NCI-H524 treated with DMSO at 0.1 percent for 48 hours (cell line): ENCODE measurements around the gene VWC2L.

Source experiments
- DNase-seq: peaks from one replicate; lab custom pipeline; 2025; lab: John Stamatoyannopoulos, UW

Gene VWC2L

GRCh38 chr2:214542295-214542694 is 131.4 kb downstream of the VWC2L start:
- peak; percentile 13 for DNase-seq

- no peak for DNase-seq
Measured at GRCh38 chr2:214542866-214543265, 132.0 kb downstream of the VWC2L start.

- DNase-seq = no peak
Measured at GRCh38 chr2:214543386-214543955, 132.6 kb downstream of the VWC2L start.

DNA sequence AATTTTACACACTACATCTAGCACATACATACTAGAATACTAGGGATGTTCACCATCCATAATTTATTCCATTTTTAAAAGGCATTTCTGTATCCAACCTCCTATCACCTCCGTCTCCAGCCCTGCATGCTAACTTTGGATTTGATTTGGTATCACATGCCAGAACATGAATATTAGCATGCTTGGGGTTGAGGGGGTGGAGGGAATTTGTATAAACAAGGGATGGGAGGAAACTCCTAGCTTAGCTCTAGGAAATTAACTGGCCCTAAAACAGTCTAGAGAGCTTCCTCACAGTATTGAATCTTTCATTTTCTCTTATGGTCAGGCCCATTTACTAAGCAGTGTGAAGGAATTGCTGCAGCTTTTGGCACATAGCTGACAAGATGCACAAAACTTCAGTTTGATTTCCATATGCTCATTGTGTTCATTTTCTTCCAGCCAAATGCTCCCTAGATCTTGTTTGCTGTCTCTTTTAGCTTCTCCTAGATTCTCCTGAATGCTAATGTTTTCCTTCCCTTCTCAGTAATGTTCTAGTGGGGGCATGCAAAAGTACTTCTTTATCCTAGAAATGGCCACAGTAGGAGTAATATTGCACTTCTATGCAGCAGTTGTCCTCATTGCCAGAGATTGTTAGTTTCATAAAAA is 135.2 kb downstream of the VWC2L start:
- no peak for DNase-seq

GRCh38 chr2:214547931-214548330 is 137.1 kb downstream of the VWC2L start:
- DNase-seq = no peak

DNA sequence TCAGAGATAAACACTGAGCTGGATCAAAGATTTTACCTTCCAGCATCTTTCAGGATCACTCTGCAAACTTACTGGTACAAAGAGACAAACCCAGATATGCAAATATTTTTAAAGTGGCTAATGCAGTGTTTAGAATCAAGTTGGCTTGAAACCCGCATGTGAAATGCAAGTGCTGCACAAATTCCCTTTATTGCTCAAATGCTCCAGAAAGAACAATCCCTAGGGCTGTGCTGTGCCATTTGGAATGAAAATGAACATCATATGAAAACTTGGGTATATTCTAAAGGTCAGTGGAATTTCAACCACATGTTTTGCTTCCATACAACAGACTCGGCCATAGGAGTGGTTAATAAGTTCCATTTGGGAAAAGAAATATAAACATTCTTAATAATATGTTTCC is 139.1 kb downstream of the VWC2L start:
- DNase-seq = no peak

DNA sequence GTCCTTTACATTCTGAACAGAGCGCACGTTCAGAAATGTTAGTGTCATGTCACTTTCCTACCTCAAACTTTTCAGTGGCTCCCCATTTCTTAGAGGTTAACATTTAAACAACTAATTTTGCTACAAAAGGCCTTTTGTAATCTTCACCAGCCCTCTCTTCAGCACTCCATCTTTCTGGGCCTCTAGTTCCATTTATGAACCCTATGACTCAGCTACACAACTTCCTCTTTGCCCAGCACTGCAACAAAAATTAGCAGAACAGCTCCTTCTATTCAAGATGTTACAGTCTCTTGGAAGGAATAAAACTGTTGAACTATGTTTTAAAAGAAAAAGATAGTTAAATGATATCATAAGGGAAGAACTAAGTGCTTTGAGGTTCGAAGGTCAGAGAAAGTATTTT is 139.9 kb downstream of the VWC2L start:
- no peak for DNase-seq

- DNase-seq = no peak
Measured at GRCh38 chr2:214557884-214558283, 147.0 kb downstream of the VWC2L start.

GRCh38 chr2:214558341-214558740 is 147.5 kb downstream of the VWC2L start:
- no peak for DNase-seq

- no peak for DNase-seq
Measured at GRCh38 chr2:214560176-214560575, 149.3 kb downstream of the VWC2L start.

DNA sequence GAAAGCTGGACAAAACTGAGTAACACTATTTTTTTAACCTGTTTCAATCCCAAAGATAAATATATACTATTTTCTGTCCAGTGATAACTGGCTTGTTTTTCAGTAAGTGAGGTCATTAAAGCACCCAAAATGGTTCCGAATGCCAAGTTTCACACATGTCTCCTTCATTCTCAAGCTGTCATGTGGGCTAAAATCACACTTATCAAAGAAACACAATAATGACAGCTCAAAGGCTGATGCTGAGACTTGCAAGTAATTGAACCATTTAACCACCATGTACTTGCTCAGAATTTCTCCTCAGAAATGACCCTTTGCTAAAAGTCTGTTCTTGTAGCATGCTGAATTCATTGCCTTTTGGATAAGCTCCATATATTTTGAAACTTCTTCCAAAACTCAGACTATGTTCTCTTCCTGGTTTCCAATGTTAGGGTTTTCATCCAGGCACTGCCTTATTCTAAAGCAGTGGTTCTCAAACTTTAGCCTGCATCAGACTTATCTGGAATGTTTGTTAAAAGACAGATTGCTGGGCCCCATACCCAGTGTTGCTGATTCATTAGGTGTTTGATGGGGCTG is 149.8 kb downstream of the VWC2L start:
- DNase-seq = no peak

- no peak for DNase-seq
Measured at GRCh38 chr2:214565246-214565645, 154.4 kb downstream of the VWC2L start.

- no peak for DNase-seq
Measured at GRCh38 chr2:214566457-214566856, 155.6 kb downstream of the VWC2L start.

DNA sequence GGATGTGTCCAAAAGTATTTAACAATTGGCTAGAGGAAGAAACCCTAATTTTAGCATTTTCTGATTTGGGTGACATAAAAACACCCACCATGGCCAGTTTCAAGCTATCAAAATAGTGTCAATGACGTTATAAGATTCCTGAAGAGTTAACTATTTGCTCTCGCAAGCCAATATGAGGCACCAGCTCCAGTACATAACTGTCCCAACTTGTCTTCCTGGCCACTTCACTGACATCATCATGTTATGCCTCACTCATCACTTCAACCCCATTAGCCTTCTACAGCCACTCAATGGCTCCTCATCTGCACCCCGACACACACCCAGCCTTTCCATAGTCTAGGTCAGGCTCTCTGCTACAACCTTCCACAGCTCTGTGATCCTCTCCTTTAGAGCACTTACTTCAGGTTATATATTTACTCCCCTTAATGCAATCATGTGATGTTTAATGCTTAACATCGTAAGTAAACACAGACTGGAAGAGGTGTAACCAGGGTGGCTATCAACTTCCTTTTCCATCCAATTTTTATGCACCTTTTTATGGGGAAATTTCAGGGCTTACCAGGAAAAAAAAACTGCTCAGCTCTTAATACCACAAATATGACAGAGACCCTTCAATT is 158.7 kb downstream of the VWC2L start:
- DNase-seq = no peak

DNA sequence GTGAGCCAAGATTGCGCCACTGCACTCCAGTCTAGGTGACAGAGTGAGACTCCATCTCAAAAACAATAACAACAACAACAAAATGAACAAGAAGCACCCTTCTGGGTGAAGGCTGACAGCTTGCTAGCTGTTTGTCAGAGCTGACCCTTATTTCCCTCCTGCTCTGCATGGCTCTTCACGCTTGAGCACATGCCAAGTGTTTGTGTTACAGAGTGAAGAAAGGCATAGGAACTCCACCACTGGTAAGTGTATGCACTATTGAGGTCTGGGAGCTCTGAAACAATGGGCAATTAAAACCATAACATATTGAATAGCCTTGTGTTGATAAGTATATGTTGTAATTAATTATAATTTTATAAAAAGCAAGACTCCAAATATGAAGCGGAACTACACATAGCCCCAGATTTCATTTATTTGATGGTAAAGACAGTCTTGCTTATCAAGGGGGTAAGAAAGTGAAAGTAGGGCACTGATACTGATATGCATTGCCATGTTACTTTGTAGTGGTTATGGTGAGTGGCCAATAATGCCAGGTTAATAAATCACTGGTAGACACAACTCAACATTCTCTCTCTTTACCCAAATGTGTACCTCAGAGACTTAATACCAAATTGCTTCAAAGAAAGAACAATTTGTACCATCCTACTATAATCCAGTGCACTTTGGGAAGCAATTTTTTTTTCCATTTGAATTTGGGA is 163.4 kb downstream of the VWC2L start:
- no peak for DNase-seq

DNA sequence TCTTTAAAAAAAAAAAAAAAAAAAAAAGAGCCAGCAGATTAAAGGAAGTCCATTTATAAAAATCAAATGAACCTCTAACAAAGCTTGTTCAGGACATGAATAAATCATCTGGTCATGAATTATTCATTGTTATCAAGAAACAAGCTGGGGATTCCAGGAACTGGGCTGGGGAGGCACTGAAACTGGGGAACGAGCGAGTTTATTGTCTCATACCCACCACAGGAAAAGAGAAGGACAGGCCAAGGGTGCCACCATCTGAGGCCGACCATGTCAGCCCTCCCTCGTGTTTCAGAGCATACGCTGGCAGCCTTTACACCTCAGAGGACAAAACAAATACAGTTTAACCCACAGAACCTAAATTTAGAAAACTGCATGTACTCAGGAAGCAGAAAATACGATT is 164.2 kb downstream of the VWC2L start:
- no peak for DNase-seq

GRCh38 chr2:214575465-214575864 is 164.6 kb downstream of the VWC2L start:
- DNase-seq = no peak

DNA sequence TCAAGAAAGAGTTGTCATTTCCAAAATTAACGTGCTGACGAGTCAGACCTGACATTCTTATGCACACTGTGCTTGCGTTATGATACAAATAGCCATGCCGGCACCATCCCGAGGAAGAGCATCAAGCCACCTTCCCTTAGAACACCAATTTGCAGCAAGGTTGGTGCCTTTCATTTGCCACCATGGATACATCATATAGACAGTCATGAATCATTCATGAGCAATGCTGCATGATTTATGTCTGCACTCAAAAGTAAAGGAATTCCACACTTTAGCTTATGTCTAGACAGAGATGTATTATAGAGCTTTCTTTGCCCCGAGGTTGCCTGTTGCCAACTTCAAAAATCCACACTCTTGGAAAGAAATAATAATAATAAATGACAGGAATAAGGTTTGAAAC is 166.9 kb downstream of the VWC2L start:
- DNase-seq = no peak

DNA sequence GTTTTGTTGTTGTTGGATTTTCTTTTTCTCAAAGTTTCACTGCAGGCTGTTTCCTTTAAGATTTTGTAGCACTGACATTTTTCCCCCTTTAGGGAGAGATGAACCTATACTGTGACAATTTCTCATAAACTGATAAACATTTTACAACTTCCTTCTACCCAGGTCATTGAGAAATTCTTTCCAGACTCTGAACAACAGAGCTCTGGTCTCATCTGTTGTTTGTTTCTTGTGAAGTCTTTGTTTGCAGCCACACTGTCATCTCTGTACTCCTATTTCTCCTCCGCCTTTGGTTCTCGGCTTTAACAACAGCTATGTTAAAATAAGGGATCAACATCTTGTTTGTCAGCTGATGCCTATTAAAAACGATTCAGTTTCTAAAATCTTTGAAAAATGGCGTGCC is 167.6 kb downstream of the VWC2L start:
- no peak for DNase-seq

GRCh38 chr2:214579035-214579434 is 168.2 kb downstream of the VWC2L start:
- no peak for DNase-seq

- DNase-seq = no peak
Measured at GRCh38 chr2:214587442-214587841, 176.6 kb downstream of the VWC2L start.

DNA sequence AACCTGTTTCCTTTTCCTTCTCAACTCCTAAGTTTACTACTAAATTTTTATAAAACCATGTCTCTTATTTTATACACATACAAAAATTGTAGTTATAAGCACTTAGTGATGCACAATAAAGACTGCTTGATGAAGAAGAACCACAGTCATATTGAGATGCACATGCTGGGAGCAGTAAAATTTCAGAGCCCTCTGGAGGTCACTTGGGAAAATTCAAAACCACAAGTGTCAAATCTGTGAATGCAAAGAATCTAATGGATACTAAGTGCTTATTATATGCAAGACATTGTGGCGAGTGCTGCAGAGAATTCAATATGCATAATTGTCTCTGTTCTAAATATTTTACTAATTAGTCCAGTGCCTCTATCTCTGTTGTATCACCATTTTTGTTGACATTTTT is 180.5 kb downstream of the VWC2L start:
- DNase-seq = no peak

- DNase-seq = no peak
Measured at GRCh38 chr2:214592011-214592410, 181.2 kb downstream of the VWC2L start.
